ENCODE results near the gene SMAD3.

Gene SMAD3

GRCh38 chr15:67064607-67065530, 533 bp upstream of the SMAD3 start (continued):
- TF ChIP-seq CTCF (tag by site-specific recombination; IDR thresholded peaks at IDR 0.05) = peak; percentile 92
- peak; percentile 59; the same call in 1 of the 2 replicates for TF ChIP-seq ZNF785 (tag by site-specific recombination; IDR thresholded peaks at IDR 0.05)
- peak; percentile 94 for TF ChIP-seq ZFP37 (tag by site-specific recombination; IDR thresholded peaks at IDR 0.05)
- TF ChIP-seq PRDM2 (tag by site-specific recombination; IDR thresholded peaks at IDR 0.05; ENCODE audit: borderline replicate concordance) = no peak
- peak; percentile 44; the same call in 1 of the 2 replicates for TF ChIP-seq YY1 (tag by site-specific recombination; IDR thresholded peaks at IDR 0.05)
- TF ChIP-seq ZFP69B (tag by site-specific recombination; IDR thresholded peaks at IDR 0.05) = peak; percentile 92
- TF ChIP-seq ZNF658 (tag by site-specific recombination; IDR thresholded peaks at IDR 0.05) = no peak
- TF ChIP-seq ZNF26 (tag by site-specific recombination; IDR thresholded peaks at IDR 0.05) = no peak
- peak; percentile 64; the same call in 1 of the 2 replicates for TF ChIP-seq ZNF768 (tag by site-specific recombination; IDR thresholded peaks at IDR 0.05)
- TF ChIP-seq ZSCAN30 (tag by site-specific recombination; IDR thresholded peaks at IDR 0.05) = peak; percentile 84; the same call in 1 of the 2 replicates
- no peak for TF ChIP-seq ZNF19 (tag by site-specific recombination; IDR thresholded peaks at IDR 0.05; ENCODE audit: low read depth)
- no peak for TF ChIP-seq ZNF169 (tag by site-specific recombination; IDR thresholded peaks at IDR 0.05)
- no peak for TF ChIP-seq ZNF530 (tag by site-specific recombination; IDR thresholded peaks at IDR 0.05; ENCODE audit: low read depth)
- TF ChIP-seq PRDM4 (tag by site-specific recombination; IDR thresholded peaks at IDR 0.05) = no peak
- TF ChIP-seq ZNF843 (tag by site-specific recombination; IDR thresholded peaks at IDR 0.05) = no peak; the same call in 1 of the 2 replicates
- TF ChIP-seq ZNF311 (tag by site-specific recombination; IDR thresholded peaks at IDR 0.05; ENCODE audit: borderline replicate concordance) = no peak
- peak; percentile 53 for TF ChIP-seq ZNF335 (tag by site-specific recombination; conservative IDR thresholded peaks at IDR 0.05)
- TF ChIP-seq ZNF2 (tag by site-specific recombination; IDR thresholded peaks at IDR 0.05) = peak; percentile 79; the same call in 1 of the 2 replicates
- 0 out of 2 replicates have a peak, but pooled peaks have one; percentile 53 for TF ChIP-seq ZNF580 (tag by site-specific recombination; IDR thresholded peaks at IDR 0.05)
- no peak for TF ChIP-seq ZNF394 (tag by site-specific recombination; IDR thresholded peaks at IDR 0.05; ENCODE audit: borderline replicate concordance)
- TF ChIP-seq GLI4 (tag by site-specific recombination; IDR thresholded peaks at IDR 0.05) = no peak
- no peak for TF ChIP-seq ZNF571 (tag by site-specific recombination; IDR thresholded peaks at IDR 0.05)
- TF ChIP-seq ZNF138 (tag by site-specific recombination; IDR thresholded peaks at IDR 0.05; ENCODE audit: borderline replicate concordance) = peak; percentile 69; the same call in 1 of the 2 replicates
- TF ChIP-seq ZXDB (tag by site-specific recombination; IDR thresholded peaks at IDR 0.05) = peak; percentile 88
- TF ChIP-seq ZSCAN4 (tag by site-specific recombination; IDR thresholded peaks at IDR 0.05) = peak; percentile 22; the same call in 1 of the 2 replicates
- peak; percentile 79 for TF ChIP-seq ZBTB48 (tag by site-specific recombination; IDR thresholded peaks at IDR 0.05)
